Measurements from ENCODE around the gene CHST1.

GRCh38 chr11:45704635-45705034 is 39.2 kb upstream of the CHST1 start:
- TF ChIP-seq, protein P1, sequence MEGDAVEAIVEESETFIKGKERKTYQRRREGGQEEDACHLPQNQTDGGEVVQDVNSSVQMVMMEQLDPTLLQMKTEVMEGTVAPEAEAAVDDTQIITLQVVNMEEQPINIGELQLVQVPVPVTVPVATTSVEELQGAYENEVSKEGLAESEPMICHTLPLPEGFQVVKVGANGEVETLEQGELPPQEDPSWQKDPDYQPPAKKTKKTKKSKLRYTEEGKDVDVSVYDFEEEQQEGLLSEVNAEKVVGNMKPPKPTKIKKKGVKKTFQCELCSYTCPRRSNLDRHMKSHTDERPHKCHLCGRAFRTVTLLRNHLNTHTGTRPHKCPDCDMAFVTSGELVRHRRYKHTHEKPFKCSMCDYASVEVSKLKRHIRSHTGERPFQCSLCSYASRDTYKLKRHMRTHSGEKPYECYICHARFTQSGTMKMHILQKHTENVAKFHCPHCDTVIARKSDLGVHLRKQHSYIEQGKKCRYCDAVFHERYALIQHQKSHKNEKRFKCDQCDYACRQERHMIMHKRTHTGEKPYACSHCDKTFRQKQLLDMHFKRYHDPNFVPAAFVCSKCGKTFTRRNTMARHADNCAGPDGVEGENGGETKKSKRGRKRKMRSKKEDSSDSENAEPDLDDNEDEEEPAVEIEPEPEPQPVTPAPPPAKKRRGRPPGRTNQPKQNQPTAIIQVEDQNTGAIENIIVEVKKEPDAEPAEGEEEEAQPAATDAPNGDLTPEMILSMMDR (IDR thresholded peaks at IDR 0.05): no peak
- TF ChIP-seq POLR2A (IDR thresholded peaks at IDR 0.05): no peak
